DND-41 (cell line): ENCODE measurements around the gene TNFRSF8.
"Not testable (repeated sequence)": the region's sequence is repeated elsewhere in the genome, so short reads cannot be mapped to it uniquely, and the experiment has no call there.

Experiments used
- ATAC-seq: fragments of 200-7000 bp; cut with Tn5 transposase; 3 replicates; pipeline ENCODE4 v1.9.1; 2021; ENCODE audit warnings: low read depth; ENCODE audit not compliant: insufficient read depth
- DNase-seq: peaks from one replicate; pipeline ENCODE4 v3.0.0-alpha.2; 2020
- H2AFZ ChIP-seq: 2 replicates; pipeline ENCODE4 v1.6.0; 2012; ENCODE audit warnings: low read depth, low read length
- H3K27ac ChIP-seq: 2 replicates; pipeline ENCODE4 v1.5.1; 2012; ENCODE audit warnings: low read length, inconsistent platforms
- H3K27me3 ChIP-seq: fragments of 200-600 bp; sonication (generic); 2 replicates; pipeline ENCODE4 v1.6.0; 2012; ENCODE audit warnings: low read length, mild to moderate bottlenecking, inconsistent platforms; ENCODE audit not compliant: insufficient read depth, poor library complexity
- H3K36me3 ChIP-seq: 2 replicates; pipeline ENCODE4 v1.5.1; 2012; ENCODE audit warnings: low read length, inconsistent platforms; ENCODE audit not compliant: insufficient read depth
- H3K4me1 ChIP-seq: 2 replicates; pipeline ENCODE4 v1.5.1; 2012; ENCODE audit warnings: mild to moderate bottlenecking, low read length; ENCODE audit not compliant: insufficient read depth
- H3K4me2 ChIP-seq: 2 replicates; pipeline ENCODE4 v1.6.0; 2012; ENCODE audit warnings: mild to moderate bottlenecking, moderate library complexity, low read length, inconsistent platforms; ENCODE audit not compliant: insufficient read depth
- H3K4me3 ChIP-seq, 2 experiments: fragments of 200-600 bp in 1 of 2; shearing (Covaris generic) in 1 of 2; 2 replicates each; pipeline ENCODE4 v1.5.1; 2012 to 2016; ENCODE audit warnings: inconsistent platforms in 2 of 2, low read length in 2 of 2, mild to moderate bottlenecking in 2 of 2, low read depth in 1 of 2, moderate library complexity in 1 of 2
- H3K79me2 ChIP-seq: 2 replicates; pipeline ENCODE4 v1.6.0; 2012; ENCODE audit warnings: low read length, inconsistent platforms; ENCODE audit not compliant: insufficient read depth
- H3K9ac ChIP-seq: 2 replicates; pipeline ENCODE4 v1.6.0; 2012; ENCODE audit warnings: low read depth, mild to moderate bottlenecking, inconsistent platforms, low read length, moderate library complexity
- H3K9me3 ChIP-seq: 2 replicates; pipeline ENCODE4 v1.5.1; 2012; ENCODE audit warnings: low read length, moderate library complexity, mild to moderate bottlenecking, inconsistent platforms; ENCODE audit not compliant: insufficient read depth, severe bottlenecking
- H4K20me1 ChIP-seq: 2 replicates; pipeline ENCODE4 v1.6.0; 2012; ENCODE audit warnings: low read length; ENCODE audit not compliant: insufficient read depth
- EZH2 ChIP-seq: IDR thresholded peaks from 3 replicates; pipeline ENCODE4 v1.6.1; 2012; ENCODE audit warnings: borderline replicate concordance, low read depth, mild to moderate bottlenecking, moderate library complexity, low read length, inconsistent platforms; ENCODE audit not compliant: severe bottlenecking
- TF ChIP-seq, protein P1 (sequence below): IDR thresholded peaks from 2 replicates; pipeline ENCODE4 v1.5.1; 2012; ENCODE audit warnings: borderline replicate concordance, low read length, moderate library complexity, mild to moderate bottlenecking; ENCODE audit not compliant: poor library complexity, severe bottlenecking; ENCODE audit errors: extremely low read depth

Gene TNFRSF8

DNA sequence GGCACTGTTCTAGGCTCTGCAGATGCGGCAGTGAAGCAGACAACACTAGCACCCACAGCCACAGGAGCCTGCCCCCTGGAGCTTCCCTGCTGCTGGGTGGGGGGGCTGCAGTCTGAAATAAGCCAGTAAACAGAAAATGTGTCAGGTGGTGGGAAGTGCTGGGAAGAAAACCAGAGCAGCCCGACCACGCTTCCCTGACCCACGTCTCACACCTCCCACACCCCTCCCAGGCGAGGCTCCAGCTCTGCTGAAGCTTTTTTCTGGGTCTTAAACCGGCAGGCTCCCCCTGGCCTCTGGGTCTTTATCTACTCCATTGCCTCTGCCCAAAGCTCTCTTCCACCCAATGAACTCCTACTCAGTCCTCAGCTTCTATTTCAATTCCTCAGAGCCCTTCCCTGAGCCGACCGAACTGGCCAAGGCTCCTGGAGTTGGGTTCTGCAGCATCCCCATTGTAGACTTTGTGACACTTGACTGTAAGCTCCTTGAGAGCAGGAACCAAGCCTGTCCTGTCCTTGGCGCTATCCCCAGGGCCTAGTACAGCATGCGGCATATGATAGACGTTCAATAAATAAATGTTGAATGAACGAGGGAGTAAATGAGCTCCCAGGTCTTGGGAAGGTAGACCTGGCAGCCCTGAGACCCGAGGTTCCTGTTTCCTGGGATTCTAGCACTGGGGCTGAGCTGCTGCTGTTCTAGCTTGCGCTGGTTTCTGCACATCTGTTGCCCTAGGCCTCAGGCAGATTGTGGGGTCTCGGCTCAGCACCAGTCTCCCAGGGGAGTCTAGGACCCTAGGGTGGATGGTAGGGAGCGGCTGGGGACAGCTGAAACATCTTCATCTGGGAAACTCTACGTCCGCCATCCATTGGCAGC lies 25.4 kb upstream of the TNFRSF8 start:
- H3K79me2 ChIP-seq = no peaks in the 10 kb centered on the region
- no peaks in the 10 kb centered on the region for H3K36me3 ChIP-seq
- no peak overlapping the region for H3K27ac ChIP-seq
- no peak overlapping the region for H3K4me2 ChIP-seq
- no peak overlapping the region for H3K4me3 ChIP-seq
- H4K20me1 ChIP-seq = no peaks in the 10 kb centered on the region
- H2AFZ ChIP-seq = no peak overlapping the region
- no peaks in the 10 kb centered on the region for H3K27me3 ChIP-seq
- no peaks in the 10 kb centered on the region for H3K4me1 ChIP-seq
- H3K9ac ChIP-seq = no peak overlapping the region
- DNase-seq = no peak
- no peak for TF ChIP-seq EZH2
- TF ChIP-seq, protein P1, sequence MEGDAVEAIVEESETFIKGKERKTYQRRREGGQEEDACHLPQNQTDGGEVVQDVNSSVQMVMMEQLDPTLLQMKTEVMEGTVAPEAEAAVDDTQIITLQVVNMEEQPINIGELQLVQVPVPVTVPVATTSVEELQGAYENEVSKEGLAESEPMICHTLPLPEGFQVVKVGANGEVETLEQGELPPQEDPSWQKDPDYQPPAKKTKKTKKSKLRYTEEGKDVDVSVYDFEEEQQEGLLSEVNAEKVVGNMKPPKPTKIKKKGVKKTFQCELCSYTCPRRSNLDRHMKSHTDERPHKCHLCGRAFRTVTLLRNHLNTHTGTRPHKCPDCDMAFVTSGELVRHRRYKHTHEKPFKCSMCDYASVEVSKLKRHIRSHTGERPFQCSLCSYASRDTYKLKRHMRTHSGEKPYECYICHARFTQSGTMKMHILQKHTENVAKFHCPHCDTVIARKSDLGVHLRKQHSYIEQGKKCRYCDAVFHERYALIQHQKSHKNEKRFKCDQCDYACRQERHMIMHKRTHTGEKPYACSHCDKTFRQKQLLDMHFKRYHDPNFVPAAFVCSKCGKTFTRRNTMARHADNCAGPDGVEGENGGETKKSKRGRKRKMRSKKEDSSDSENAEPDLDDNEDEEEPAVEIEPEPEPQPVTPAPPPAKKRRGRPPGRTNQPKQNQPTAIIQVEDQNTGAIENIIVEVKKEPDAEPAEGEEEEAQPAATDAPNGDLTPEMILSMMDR = no peak
- ATAC-seq = no peak; the same call in 2 of the 3 replicates
- no peaks in the 10 kb centered on the region for H3K9me3 ChIP-seq

DNA sequence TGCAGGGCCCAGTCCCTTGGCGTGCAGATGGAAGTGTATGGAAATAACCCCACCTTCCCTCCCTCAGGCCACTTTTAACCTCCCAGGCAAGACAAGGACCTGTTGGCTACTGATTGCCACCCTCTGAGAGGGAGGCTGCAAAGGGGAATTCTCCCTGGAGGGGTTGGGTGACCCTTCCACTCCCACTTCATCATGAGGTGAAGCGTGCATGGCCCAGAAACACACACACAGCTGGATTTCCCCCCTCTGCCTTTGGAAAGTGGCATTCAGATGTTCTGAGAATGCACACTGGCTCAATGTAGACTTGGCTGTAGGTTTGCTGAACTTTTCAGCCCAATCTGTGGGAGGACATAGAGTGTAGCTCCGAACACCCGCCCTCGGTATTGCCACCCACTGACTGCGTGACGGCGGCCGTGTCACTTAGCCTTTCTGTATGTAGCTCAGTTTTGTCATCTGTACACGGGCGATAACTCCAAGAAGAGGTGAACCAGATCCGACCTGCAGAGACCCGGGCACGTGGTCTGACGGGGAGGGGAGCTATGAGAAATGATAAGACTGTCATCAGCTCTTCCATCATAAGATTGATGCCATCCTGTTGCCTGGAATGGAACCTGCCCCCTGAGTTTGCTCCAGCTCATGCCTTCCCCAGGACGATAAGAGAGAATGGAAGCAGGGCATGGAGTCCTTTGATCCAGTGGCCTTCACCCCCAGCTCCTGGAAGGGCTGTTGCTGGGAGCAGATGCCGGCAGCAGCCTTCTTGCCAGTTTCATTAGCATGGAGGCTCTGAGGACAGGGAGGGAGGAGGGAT lies 24.5 kb upstream of the TNFRSF8 start:
- DNase-seq (no peak), ATAC-seq (no peak)
- no peaks in the 10 kb centered on the region for H3K27me3 ChIP-seq
- H3K27ac ChIP-seq = no peak overlapping the region
- TF ChIP-seq EZH2 = no peak
- TF ChIP-seq, protein P1 = no peak
- no peak overlapping the region for H3K9ac ChIP-seq
- no peaks in the 10 kb centered on the region for H3K9me3 ChIP-seq
- no peaks in the 10 kb centered on the region for H3K79me2 ChIP-seq
- H3K4me2 ChIP-seq = no peak overlapping the region
- H3K36me3 ChIP-seq = no peaks in the 10 kb centered on the region
- H2AFZ ChIP-seq = no peak overlapping the region
- H3K4me3 ChIP-seq = no peak overlapping the region
- no peaks in the 10 kb centered on the region for H4K20me1 ChIP-seq
- no peaks in the 10 kb centered on the region for H3K4me1 ChIP-seq

DNA sequence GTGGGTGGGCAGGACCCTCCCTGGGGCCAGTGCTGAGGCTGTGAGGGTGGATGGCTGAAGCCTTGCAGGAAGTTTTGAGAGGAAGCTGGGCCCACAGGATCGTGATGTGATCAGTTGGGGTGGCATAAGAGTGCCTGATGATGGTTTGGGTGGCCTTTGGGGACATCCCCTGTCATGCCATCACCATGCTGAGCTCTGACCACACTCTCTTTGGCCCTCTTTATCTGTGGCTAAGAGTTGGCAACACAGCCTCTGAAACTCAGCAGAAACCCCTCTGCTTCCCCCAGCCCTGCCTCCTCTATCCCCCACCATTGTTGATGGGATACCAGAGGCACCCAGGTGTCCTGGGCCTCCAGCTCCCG lies 24.0 kb upstream of the TNFRSF8 start:
- Histone ChIP-seq H3K27ac (no peak overlapping the region), H3K79me2 (no peaks in the 10 kb centered on the region), H3K36me3 (no peaks in the 10 kb centered on the region), H3K9me3 (no peaks in the 10 kb centered on the region), H3K27me3 (no peaks in the 10 kb centered on the region), H2AFZ (no peak overlapping the region), H3K9ac (no peak overlapping the region), H3K4me3 (no peak overlapping the region), H4K20me1 (no peaks in the 10 kb centered on the region), H3K4me1 (no peaks in the 10 kb centered on the region), H3K4me2 (no peak overlapping the region)
- no peak for TF ChIP-seq EZH2
- TF ChIP-seq, protein P1 = no peak
- DNase-seq (no peak), ATAC-seq (no peak)

DNA sequence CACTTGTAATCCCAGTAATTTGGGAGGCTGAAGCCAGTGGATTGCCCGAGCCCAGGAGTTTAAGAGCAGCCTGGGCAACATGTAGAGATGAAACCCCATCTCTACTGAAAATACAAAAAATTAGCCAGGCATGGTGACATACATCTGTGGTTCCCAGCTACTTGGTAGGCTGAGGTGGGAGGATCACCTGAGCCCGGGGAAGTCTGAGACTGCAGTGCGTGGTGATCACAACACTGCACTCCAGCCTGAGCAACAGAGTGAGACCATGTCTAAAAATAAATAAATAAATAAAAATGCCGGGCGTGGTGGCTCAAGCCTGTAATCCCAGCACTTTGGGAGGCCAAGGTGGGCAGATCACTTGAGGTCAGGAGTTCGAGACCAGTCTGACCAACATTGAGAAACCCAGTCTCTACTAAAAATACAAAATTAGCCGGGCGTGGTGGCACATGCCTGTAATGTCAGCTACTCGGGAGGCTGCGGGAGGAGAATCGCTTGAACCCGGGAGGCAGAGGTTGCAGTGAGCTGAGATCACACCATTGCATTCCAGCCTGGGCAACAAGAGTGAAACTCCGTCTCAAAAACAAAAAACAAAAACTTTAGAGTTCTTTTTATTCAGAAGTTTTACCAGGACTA lies 23.2 kb upstream of the TNFRSF8 start:
- not testable (repeated sequence) for H3K4me2 ChIP-seq, H3K9ac ChIP-seq, ATAC-seq, H3K79me2 ChIP-seq, DNase-seq, H4K20me1 ChIP-seq, H3K27me3 ChIP-seq, H3K36me3 ChIP-seq, H3K4me1 ChIP-seq, H3K4me3 ChIP-seq, H3K9me3 ChIP-seq, H2AFZ ChIP-seq, H3K27ac ChIP-seq
